H1 (cell line): ENCODE measurements around the gene C11orf58. TPM values are rescaled to one million over a fixed set of nuclear protein-coding genes. Genes with fewer than 3 reads are reported as not detected.

Source experiments
- BRCA1 ChIP-seq: IDR thresholded peaks from 2 replicates; pipeline ENCODE4 v1.6.1; 2012; ENCODE audit warnings: low read depth, low read length, improper control_type of control experiment
- CHD7 ChIP-seq: fragments of 300-600 bp; sonication (generic); IDR thresholded peaks from 2 replicates; pipeline ENCODE4 v1.7.1; 2012; ENCODE audit warnings: low read length, moderate library complexity, mild to moderate bottlenecking, inconsistent platforms; ENCODE audit not compliant: insufficient replicate concordance
- EP300 ChIP-seq, 2 experiments: IDR thresholded peaks; 1 replicate in 1 of 2; 2 replicates in 1 of 2; pipeline ENCODE4 v1.6.1; 2011 to 2012; ENCODE audit warnings: low read depth in 2 of 2, low read length in 2 of 2, mild to moderate bottlenecking in 2 of 2, borderline replicate concordance in 1 of 2, inconsistent platforms in 1 of 2, moderate library complexity in 1 of 2
- EZH2 ChIP-seq: fragments of 200-600 bp; sonication (generic); IDR thresholded peaks from 2 replicates; pipeline ENCODE4 v1.7.1; 2012; ENCODE audit warnings: low read depth, mild to moderate bottlenecking, moderate library complexity, low read length, inconsistent platforms; ENCODE audit not compliant: severe bottlenecking
- MAFK ChIP-seq: IDR thresholded peaks from 2 replicates; pipeline ENCODE4 v1.6.1; 2012; ENCODE audit warnings: low read depth, mild to moderate bottlenecking, improper control_type of control experiment, low read length
- PHF8 ChIP-seq: fragments of 200-600 bp; sonication (generic); conservative IDR thresholded peaks from 2 replicates; pipeline ENCODE4 v1.7.1; 2012; ENCODE audit warnings: low read depth, mild to moderate bottlenecking, inconsistent platforms, low read length, moderate library complexity
- RNF2 ChIP-seq: fragments of 200-900, 300-1000 bp; sonication (generic); IDR thresholded peaks from 2 replicates; pipeline ENCODE4 v1.7.1; 2016; ENCODE audit warnings: borderline replicate concordance, low read depth, mild to moderate bottlenecking, antibody characterized with exemption, low read length; ENCODE audit not compliant: poor library complexity, severe bottlenecking; ENCODE audit errors: missing control alignments
- TCF12 ChIP-seq: IDR thresholded peaks from 2 replicates; pipeline ENCODE4 v1.6.1; 2011; ENCODE audit warnings: low read depth, mild to moderate bottlenecking, low read length
- polyA plus RNA-seq, 7 experiments: library from polyadenylated mRNA; depleted of rRNA in 3 of 7; stranded (reverse) in 5 of 7; unstranded in 2 of 7; fragments of >200 nt in 5 of 7; fragments of 200-250 nt in 2 of 7; gene quantifications; 1 replicate in 5 of 7; 2 replicates in 1 of 7; 4 replicates in 1 of 7; pipeline versions ENCODE4 v1.2.1 to v1.2.3, GENCODE V29; 2011 to 2013; ENCODE audit warnings: missing spikeins in 2 of 7, mixed read lengths in 2 of 7
- total RNA-seq: library from RNA; stranded (reverse); fragmentation: NEBNext Ultra II Directional; extraction: Animal tissue kit (Norgen Biotek cat#: 25700); gene quantifications from 2 replicates; pipeline ENCODE4 v1.2.1, GENCODE V29; 2021

The C11orf58 gene
- total and polyA plus RNA-seq, 2 of the 8 experiments (the other 6 are each of a cell fraction or from before 2014, with no cell fraction given), result 70.7 to 181 TPM

DNA sequence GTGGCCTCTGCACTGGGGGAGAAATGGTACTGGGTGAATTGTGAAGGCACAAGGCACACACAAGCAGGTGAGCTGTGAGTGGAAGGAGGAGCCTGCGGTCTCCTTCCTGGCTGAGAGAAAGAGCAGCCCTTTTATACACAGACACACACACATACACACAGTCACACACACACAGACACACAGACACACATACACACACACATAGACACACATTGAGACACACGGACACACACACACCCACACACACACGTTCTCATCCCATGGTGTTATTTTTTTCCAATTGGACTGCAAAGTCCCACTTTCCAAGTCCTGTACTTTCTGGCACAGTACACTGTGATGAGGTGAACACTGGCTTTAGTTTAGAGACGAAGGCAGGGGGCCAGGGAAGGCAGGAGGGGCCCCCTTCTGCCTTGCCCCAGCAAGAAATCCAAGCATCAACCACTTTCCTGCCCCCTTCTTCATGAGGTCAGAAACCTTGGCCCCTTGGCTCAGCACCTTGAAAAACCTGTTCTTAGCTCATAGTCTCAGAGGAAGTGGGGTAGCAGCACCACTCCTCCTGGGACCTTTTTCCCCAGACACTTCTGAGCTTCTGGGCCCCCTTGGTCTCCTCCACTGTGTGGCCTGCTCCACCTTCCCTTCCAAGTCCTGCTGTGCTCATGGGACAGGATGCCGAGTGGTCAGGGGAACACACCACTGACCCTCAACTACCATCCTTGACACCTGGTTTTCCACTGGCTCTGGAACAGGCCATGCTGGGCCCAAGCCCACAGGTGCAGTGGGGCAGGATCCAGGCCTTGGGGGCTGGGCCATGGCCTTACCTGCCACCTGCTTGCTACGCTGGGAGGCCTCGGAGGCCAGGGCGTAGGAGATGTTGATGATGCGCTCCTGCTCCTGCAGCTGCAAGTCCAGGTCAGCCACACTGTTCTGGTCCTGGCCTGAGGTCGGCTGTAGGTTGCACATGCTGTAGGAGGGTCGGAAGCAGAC, 43.8 kb downstream of the C11orf58 start (continued):
- TF ChIP-seq CHD7 (no peak), EP300 (IDR thresholded peaks at IDR 0.05; ENCODE audit: borderline replicate concordance in 1 of 2, low read depth in 2 of 2, low read length in 2 of 2) (no peak), RNF2 (no peak), BRCA1 (no peak), TCF12 (no peak), PHF8 (no peak), EZH2 (no peak), MAFK (no peak)
